ENCODE measurements around the gene ATF7. TPM values are rescaled to one million over a fixed set of nuclear protein-coding genes. Genes with fewer than 3 reads are reported as not detected.
A peak's percentile ranks its signal among the peaks of the same experiment; 100 is the strongest.

The ATF7 gene
- total and polyA plus RNA-seq, 9 of the 15 experiments (the other 6 are each of a cell fraction or from before 2014, with no cell fraction given), result 10.6 to 30.4 (median 20.7) TPM

- TF ChIP-seq ZNF318 (IDR thresholded peaks at IDR 0.05; ENCODE audit: borderline replicate concordance in 1 of 2, low read depth in 1 of 2) (0 out of 4 replicates have a peak, but pooled peaks of 1 of the 2 experiments have one; percentile 0), ZNF408 (CRISPR knock-in tag; IDR thresholded peaks at IDR 0.05; ENCODE audit: low read depth) (no peak), RREB1 (CRISPR knock-in tag; IDR thresholded peaks at IDR 0.05) (no peak; the same call in 1 of the 2 replicates), FOXK1 (CRISPR knock-in tag; IDR thresholded peaks at IDR 0.05; ENCODE audit: borderline replicate concordance) (no peak), NR2F6 (CRISPR knock-in tag; IDR thresholded peaks at IDR 0.05) (no peak), THRB (CRISPR knock-in tag; conservative IDR thresholded peaks at IDR 0.05) (no peak), ZBTB43 (CRISPR knock-in tag; IDR thresholded peaks at IDR 0.05) (no peak), MYC (IDR thresholded peaks at IDR 0.05; ENCODE audit: low read depth, low read length) (peak; percentile 92), MYC (CRISPR knock-in tag; IDR thresholded peaks at IDR 0.05; ENCODE audit: borderline replicate concordance, low read depth) (no peak)
These were observed at the start of gene ATF7 (continued) for GRCh38 chr12:53625946-53626701.

All from K562 (cell line).